ENCODE measurements around the gene CCDC61.

DNA sequence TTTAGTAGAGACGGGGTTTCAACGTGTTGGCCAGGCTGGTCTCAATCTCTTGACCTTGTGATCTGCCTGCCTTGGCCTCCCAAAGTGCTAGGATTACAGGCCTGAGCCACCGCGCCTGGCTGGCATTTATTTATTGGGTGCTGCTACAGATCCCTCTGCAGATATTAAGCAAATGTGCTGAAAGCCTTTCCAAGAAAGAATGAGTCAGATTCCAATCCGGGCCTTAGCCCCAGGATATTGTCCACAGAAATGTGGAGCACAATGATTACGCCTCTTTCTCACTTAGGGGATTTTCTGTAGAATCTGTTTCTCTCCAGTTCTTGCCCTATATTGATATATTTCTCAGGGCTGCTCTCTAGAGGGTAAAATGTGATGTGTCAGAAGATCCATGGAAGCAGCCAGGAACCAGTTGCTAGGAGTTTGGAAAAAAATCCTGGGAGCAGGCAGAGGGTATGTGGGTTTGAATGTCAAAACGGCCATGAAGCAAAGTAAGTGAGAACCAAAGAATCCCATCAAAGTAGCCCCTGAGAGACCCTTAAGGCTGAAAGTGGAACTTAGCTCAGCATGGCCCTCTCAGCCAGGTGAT lies 70.3 kb downstream of the CCDC61 start:
- no peak for TF ChIP-seq POLR2AphosphoS5 (IDR thresholded peaks at IDR 0.05; ENCODE audit: borderline replicate concordance, low read depth, low read length)
- no peak for TF ChIP-seq EZH2 (IDR thresholded peaks at IDR 0.05)
